SK-N-MC (cell line): ENCODE measurements around the gene ZDHHC14.
A peak's percentile ranks its signal among the peaks of the same experiment; 100 is the strongest.
"Not testable (repeated sequence)": the region's sequence is repeated elsewhere in the genome, so short reads cannot be mapped to it uniquely, and the experiment has no call there.

ENCODE experiments used
- DNase-seq: peaks from one replicate; pipeline ENCODE4 v3.0.0-alpha.2; 2011; ENCODE audit warnings: low read depth, low spot score
- H3K27ac ChIP-seq: fragments of 200-600 bp; sonication (generic); 2 replicates; pipeline ENCODE4 v1.5.1; 2016; ENCODE audit warnings: mixed run types
- H3K36me3 ChIP-seq: fragments of 200-600 bp; sonication (generic); 2 replicates; pipeline ENCODE4 v1.6.1; 2017; ENCODE audit warnings: antibody characterized with exemption, low read length, mixed read lengths; ENCODE audit not compliant: insufficient read depth
- H3K4me3 ChIP-seq: fragments of 200-600 bp; sonication (generic); 2 replicates; pipeline ENCODE4 v1.5.1; 2016
- H3K9ac ChIP-seq: fragments of 200-600 bp; sonication (generic); 2 replicates; pipeline ENCODE4 v1.8.0; 2017; ENCODE audit warnings: mixed run types, mixed read lengths; ENCODE audit not compliant: insufficient read length
- H3K9me3 ChIP-seq: fragments of 200-600 bp; sonication (generic); 2 replicates; pipeline ENCODE4 v1.6.1; 2017; ENCODE audit warnings: low read depth, mild to moderate bottlenecking, antibody characterized with exemption, low read length, moderate library complexity, mixed read lengths
- EZH2 ChIP-seq: fragments of 200-600 bp; sonication (generic); IDR thresholded peaks from one replicate; pipeline ENCODE4 v1.6.1; 2017; ENCODE audit warnings: antibody characterized with exemption
- FOXP2 ChIP-seq: optimal IDR thresholded peaks from 2 replicates; pipeline ENCODE3; 2011; ENCODE audit warnings: mild to moderate bottlenecking, moderate library complexity; ENCODE audit not compliant: insufficient read depth; ENCODE audit errors: extremely low read length, control extremely low read depth
- POLR2AphosphoS5 ChIP-seq: IDR thresholded peaks from 2 replicates; pipeline ENCODE4 v1.6.1; 2012; ENCODE audit warnings: mild to moderate bottlenecking, low read depth, low read length, borderline replicate concordance

Gene ZDHHC14

GRCh38 chr6:157380779-157381561, at the start of gene ZDHHC14:
Gene ZDHHC14, plus strand, starts transcription at chr6:157381190.
- TF ChIP-seq EZH2 (no peak), FOXP2 (no peak), POLR2AphosphoS5 (peak; percentile 85)
- Histone ChIP-seq H3K36me3 (no peaks in the 10 kb centered on the region), H3K4me3 (peak within 1 kb of the TSS; percentile 97), H3K9me3 (no peaks in the 10 kb centered on the region), H3K9ac (peak within 1 kb of the TSS; percentile 71), H3K27ac (0 out of 2 replicates have a peak within 1 kb of the TSS, but pooled peaks have one; percentile 20)
- DNase-seq, result no peak

GRCh38 chr6:157332813-157333212, 48.2 kb upstream of the ZDHHC14 start:
- Histone ChIP-seq H3K36me3 (no peaks in the 10 kb centered on the region), H3K9ac (no peak overlapping the region), H3K27ac (no peak overlapping the region), H3K9me3 (no peaks in the 10 kb centered on the region), H3K4me3 (no peak overlapping the region)
- DNase-seq, result no peak
- no peak for TF ChIP-seq FOXP2
- TF ChIP-seq POLR2AphosphoS5, result no peak
- no peak for TF ChIP-seq EZH2

DNA sequence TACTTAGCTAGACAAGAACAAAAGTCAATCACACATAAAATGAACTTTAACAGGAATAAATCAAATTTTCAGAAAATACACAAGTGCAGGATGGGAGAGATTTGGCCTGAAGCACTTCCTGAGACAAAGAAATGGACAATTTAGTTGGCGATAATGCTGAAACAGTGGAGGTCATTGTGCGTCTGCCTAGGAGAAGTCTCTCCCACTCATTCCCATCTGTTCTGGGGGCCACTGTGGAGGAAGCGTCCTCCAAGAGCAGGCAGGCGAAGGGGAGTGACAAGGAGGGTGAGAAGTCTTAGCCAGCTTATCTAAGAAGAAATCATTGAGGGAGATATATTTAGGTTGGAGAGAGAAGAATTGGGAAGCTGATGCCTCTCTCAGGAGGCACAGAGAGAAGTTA, 47.5 kb upstream of the ZDHHC14 start:
- H3K36me3 ChIP-seq, result no peaks in the 10 kb centered on the region
- no peak overlapping the region for H3K27ac ChIP-seq
- H3K4me3 ChIP-seq, result no peak overlapping the region
- TF ChIP-seq POLR2AphosphoS5, result no peak
- TF ChIP-seq EZH2, result no peak
- no peak for TF ChIP-seq FOXP2
- DNase-seq, result no peak
- H3K9ac ChIP-seq, result no peak overlapping the region
- H3K9me3 ChIP-seq, result no peaks in the 10 kb centered on the region

- no peak overlapping the region for H3K9ac ChIP-seq
- no peak for TF ChIP-seq EZH2
- no peak for TF ChIP-seq POLR2AphosphoS5
- TF ChIP-seq FOXP2, result no peak
Measured at GRCh38 chr6:157333956-157334355, 47.0 kb upstream of the ZDHHC14 start.

DNA sequence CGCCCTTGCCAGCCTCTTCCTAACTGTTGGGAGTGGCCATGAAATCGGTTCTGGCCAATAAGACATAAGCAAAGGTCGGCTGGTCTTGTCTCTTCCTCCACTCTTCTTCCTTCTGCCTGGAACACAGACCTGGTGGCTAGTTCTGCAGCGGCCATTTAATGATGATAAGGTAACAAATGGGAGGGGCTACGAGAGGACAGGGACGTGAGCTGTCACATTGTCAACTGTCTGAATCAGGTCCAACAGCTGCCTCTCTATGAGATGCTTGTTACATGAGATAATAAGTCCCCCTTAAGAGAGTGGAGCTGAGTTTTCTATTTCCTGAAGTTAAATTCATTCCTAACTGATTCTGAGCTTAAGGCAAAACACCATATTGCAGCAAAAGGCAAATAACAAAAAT, 45.2 kb upstream of the ZDHHC14 start:
- DNase-seq, result no peak
- Histone ChIP-seq H3K27ac (no peak overlapping the region), H3K4me3 (no peak overlapping the region), H3K9me3 (no peaks in the 10 kb centered on the region), H3K9ac (no peak overlapping the region), H3K36me3 (no peaks in the 10 kb centered on the region)
- TF ChIP-seq EZH2 (no peak), FOXP2 (no peak), POLR2AphosphoS5 (no peak)

More at GRCh38 chr6:157333956-157334355, 47.0 kb upstream of the ZDHHC14 start:
- H3K27ac ChIP-seq, result no peak overlapping the region
- DNase-seq, result no peak
- H3K4me3 ChIP-seq, result no peak overlapping the region
- no peaks in the 10 kb centered on the region for H3K9me3 ChIP-seq
- no peaks in the 10 kb centered on the region for H3K36me3 ChIP-seq

DNA sequence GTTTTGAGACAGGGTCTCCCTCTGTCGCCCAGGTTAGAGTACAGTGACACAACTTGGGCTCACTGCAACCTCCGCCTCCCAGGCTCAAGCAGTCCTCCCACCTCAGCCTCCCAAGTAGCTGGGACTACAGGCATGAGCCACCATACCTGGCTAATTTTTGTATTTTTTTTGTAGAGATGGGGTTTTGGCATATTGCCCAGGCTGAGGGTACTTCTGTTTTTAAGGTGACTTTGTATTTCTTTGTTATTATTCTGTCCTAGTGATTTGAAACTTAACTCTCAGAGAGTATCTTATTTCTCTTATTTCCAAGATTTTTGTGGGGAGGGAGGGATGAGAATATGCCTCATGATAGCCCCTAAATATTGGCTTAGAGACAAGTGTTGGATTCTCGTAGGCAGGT, 43.7 kb upstream of the ZDHHC14 start:
- H3K27ac ChIP-seq, H3K4me3 ChIP-seq, H3K9me3 ChIP-seq, DNase-seq, H3K9ac ChIP-seq, H3K36me3 ChIP-seq: not testable (repeated sequence)

GRCh38 chr6:157337751-157338150, 43.2 kb upstream of the ZDHHC14 start:
- H3K36me3 ChIP-seq, result no peaks in the 10 kb centered on the region
- no peak for DNase-seq
- H3K9me3 ChIP-seq, result no peaks in the 10 kb centered on the region
- no peak for TF ChIP-seq FOXP2
- no peak for TF ChIP-seq POLR2AphosphoS5
- no peak for TF ChIP-seq EZH2
- H3K9ac ChIP-seq, result no peak overlapping the region
- H3K27ac ChIP-seq, result no peak overlapping the region
- no peak overlapping the region for H3K4me3 ChIP-seq

- H3K9ac ChIP-seq, result no peak overlapping the region
- H3K36me3 ChIP-seq, result no peaks in the 10 kb centered on the region
- H3K27ac ChIP-seq, result no peak overlapping the region
- H3K9me3 ChIP-seq, result no peaks in the 10 kb centered on the region
- no peak for TF ChIP-seq POLR2AphosphoS5
- TF ChIP-seq FOXP2, result no peak
- TF ChIP-seq EZH2, result no peak
- no peak overlapping the region for H3K4me3 ChIP-seq
- DNase-seq, result no peak
Measured at GRCh38 chr6:157339432-157339831, 41.6 kb upstream of the ZDHHC14 start.

- Histone ChIP-seq H3K36me3 (no peaks in the 10 kb centered on the region), H3K9ac (no peak overlapping the region), H3K9me3 (no peaks in the 10 kb centered on the region), H3K27ac (no peak overlapping the region), H3K4me3 (no peak overlapping the region)
- no peak for TF ChIP-seq POLR2AphosphoS5
- no peak for TF ChIP-seq FOXP2
- no peak for DNase-seq
Measured at GRCh38 chr6:157343732-157344131, 37.3 kb upstream of the ZDHHC14 start.
